ENCODE measurements around the gene FARSB. TPM values are rescaled to one million over a fixed set of nuclear protein-coding genes. Genes with fewer than 3 reads are reported as not detected.
"Not testable (repeated sequence)": the region's sequence is repeated elsewhere in the genome, so short reads cannot be mapped to it uniquely, and the experiment has no call there.

The FARSB gene
- polyA plus RNA-seq: 10 to 100 TPM in 3 of 4 donors, 1 to 10 TPM in 1; 9.2 to 31.9 (median 15.9) TPM
- long read RNA-seq, donor 1: 0 reads
- long read RNA-seq, donor 2, partial matches to known transcripts: 0 of 1 reads
- long read RNA-seq, donor 2, other reads (novel, unspliced or antisense): 0 of 1 reads
- long read RNA-seq, donor 3, partial matches to known transcripts: 0 of 2 reads
- long read RNA-seq, donor 3, other reads (novel, unspliced or antisense): 0 of 2 reads
- long read RNA-seq, donor 4: 0 reads
- long read RNA-seq, donor 5, partial matches to known transcripts: 0 of 1 reads
- long read RNA-seq, donor 5, other reads (novel, unspliced or antisense): 0 of 1 reads
- long read RNA-seq, donor 6, partial matches to known transcripts: 0 of 1 reads
- long read RNA-seq, donor 6, other reads (novel, unspliced or antisense): 0 of 1 reads
- long read RNA-seq, donor 7: 0 reads
- long read RNA-seq, donor 8, partial matches to known transcripts: 0 of 2 reads
- long read RNA-seq, donor 8, other reads (novel, unspliced or antisense): 0 of 2 reads
- long read RNA-seq, donor 9: 0 reads
- long read RNA-seq, donor 10, transcript FARSB-201 (17 exons, 3,369 nt): major isoform, 7 of 12 reads
- long read RNA-seq, donor 10, partial matches to known transcripts: 5 of 12 reads
- long read RNA-seq, donor 10, other reads (novel, unspliced or antisense): 0 of 12 reads

DNA sequence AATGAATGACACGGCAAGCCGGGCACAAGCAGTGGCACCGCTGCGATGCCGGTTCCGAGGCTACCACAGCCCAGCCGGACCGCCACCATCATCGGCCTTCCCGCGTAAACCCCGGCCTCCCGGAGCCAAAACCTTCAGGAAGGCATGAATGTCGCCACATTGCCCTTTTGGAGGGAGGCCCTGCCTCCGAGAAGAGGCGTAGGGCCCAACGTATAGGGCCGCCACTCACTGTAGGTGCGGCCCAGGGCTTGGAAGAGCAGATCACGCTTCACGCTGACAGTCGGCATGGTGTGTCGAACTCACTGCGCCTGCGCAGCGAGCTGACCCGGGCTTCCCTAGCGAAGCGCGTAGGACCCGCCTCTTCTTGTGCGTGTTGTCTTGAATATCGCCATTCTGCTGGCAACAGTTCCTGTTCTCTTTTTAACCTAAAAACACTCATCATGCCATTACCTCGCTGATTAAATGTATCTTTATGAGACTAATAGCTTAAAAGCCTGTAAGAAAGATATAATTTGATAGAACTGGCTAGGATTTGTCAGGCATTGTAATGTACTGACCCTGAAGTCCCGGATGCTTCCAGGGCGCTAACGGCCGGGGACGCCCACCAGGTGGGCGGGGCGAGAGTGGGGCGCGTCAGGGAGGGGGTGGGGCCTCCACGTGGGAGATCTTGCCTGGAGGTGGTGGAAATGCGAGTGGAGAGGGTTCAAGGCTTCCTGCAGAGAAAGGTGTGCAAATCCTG, at the start of gene FARSB:
Gene FARSB, minus strand, starts transcription at position 306 of the 739 bp plus-strand sequence. Its CDS starts 19 bp downstream, at position 287.
- Histone ChIP-seq H3K4me1 (ENCODE audit: control insufficient read depth in 3 of 3, insufficient read depth in 2 of 3, low read depth in 1 of 3, low read length in 2 of 3) (peaks cover 6 to 10% (median 7%) of the 10 kb centered on the region in 3 donors), H3K36me3 (ENCODE audit: control insufficient read depth in 3 of 3, insufficient read depth in 2 of 3, low read depth in 1 of 3, low read length in 3 of 3) (no peaks in the 10 kb centered on the region), H3K4me3 (ENCODE audit: low read depth in 1 of 3, low read length in 3 of 3) (peak within 1 kb of the TSS; percentile 74 to 87 (median 80)), H3K9me3 (ENCODE audit: control insufficient read depth in 2 of 2, insufficient read depth in 1 of 2, low read depth in 1 of 2, low read length in 1 of 2) (no peaks in the 10 kb centered on the region), H3K27ac (ENCODE audit: low read depth in 1 of 3, low read length in 2 of 3) (peak within 1 kb of the TSS; percentile 49 to 92 (median 71)), H3K27me3 (ENCODE audit: control insufficient read depth in 3 of 3, insufficient read depth in 3 of 3, low read length in 3 of 3) (no peaks in the 10 kb centered on the region)
- WGBS, 3 donors: 0% methylated on average over 45 of the region's 45 CpGs
- DNase-seq (peak; percentile 97), FAIRE-seq (no peak)

GRCh38 chr2:222703886-222704285, 48.0 kb upstream of the FARSB start:
- H3K27me3 ChIP-seq (ENCODE audit: control insufficient read depth in 3 of 3, insufficient read depth in 3 of 3, low read length in 3 of 3): peaks cover 0 to 3% (median 0%) of the 10 kb centered on the region in 3 donors
- 66 to 78% (median 78%) methylated on average over 3 of the region's 3 CpGs for WGBS, 3 donors
- no peaks in the 10 kb centered on the region for H3K9me3 ChIP-seq (ENCODE audit: control insufficient read depth in 2 of 2, insufficient read depth in 1 of 2, low read depth in 1 of 2, low read length in 1 of 2)
- no peak overlapping the region for H3K27ac ChIP-seq (ENCODE audit: low read depth in 1 of 3, low read length in 2 of 3)
- FAIRE-seq (no peak), DNase-seq (no peak)
- H3K36me3 ChIP-seq (ENCODE audit: control insufficient read depth in 3 of 3, insufficient read depth in 2 of 3, low read depth in 1 of 3, low read length in 3 of 3): no peaks in the 10 kb centered on the region
- H3K4me1 ChIP-seq (ENCODE audit: control insufficient read depth in 3 of 3, insufficient read depth in 2 of 3, low read depth in 1 of 3, low read length in 2 of 3): peaks cover 0 to 3% (median 0%) of the 10 kb centered on the region in 3 donors
- H3K4me3 ChIP-seq (ENCODE audit: low read depth in 1 of 3, low read length in 3 of 3): no peak overlapping the region

DNA sequence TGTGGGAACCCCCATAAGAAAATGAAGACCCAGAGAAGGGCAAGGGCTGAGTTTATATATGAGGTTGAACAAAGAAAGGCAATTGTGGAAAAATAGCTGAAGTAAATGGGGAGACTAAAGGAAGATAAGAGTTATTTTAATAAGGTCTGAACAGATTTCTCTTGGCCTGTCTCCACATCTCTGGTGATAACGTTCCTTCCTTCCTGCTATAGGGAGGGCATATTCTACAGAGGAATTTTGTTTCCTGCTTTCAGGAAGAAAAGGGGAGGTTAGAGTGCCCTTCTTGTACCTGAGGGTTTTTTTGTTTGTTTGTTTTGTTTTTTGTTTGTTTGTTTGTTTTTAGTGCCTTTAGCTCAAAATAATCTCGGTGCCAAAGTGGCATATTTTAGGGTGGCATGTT, 47.2 kb upstream of the FARSB start:
- no peak overlapping the region for H3K4me3 ChIP-seq (ENCODE audit: low read depth in 1 of 3, low read length in 3 of 3)
- no peaks in the 10 kb centered on the region for H3K36me3 ChIP-seq (ENCODE audit: control insufficient read depth in 3 of 3, insufficient read depth in 2 of 3, low read depth in 1 of 3, low read length in 3 of 3)
- FAIRE-seq: no peak
- H3K4me1 ChIP-seq (ENCODE audit: control insufficient read depth in 3 of 3, insufficient read depth in 2 of 3, low read depth in 1 of 3, low read length in 2 of 3): peaks cover 0 to 3% (median 0%) of the 10 kb centered on the region in 3 donors
- H3K9me3 ChIP-seq (ENCODE audit: control insufficient read depth in 2 of 2, insufficient read depth in 1 of 2, low read depth in 1 of 2, low read length in 1 of 2): no peaks in the 10 kb centered on the region
- no peak for DNase-seq
- H3K27ac ChIP-seq (ENCODE audit: low read depth in 1 of 3, low read length in 2 of 3): no peak overlapping the region
- peaks cover 0 to 3% (median 0%) of the 10 kb centered on the region in 3 donors for H3K27me3 ChIP-seq (ENCODE audit: control insufficient read depth in 3 of 3, insufficient read depth in 3 of 3, low read length in 3 of 3)
- 30 to 57% (median 38%) methylated on average over 2 of the region's 2 CpGs for WGBS, 3 donors

- peak in 1 of 2 donors; percentile 14 for DNase-seq
- no peaks in the 10 kb centered on the region for H3K4me1 ChIP-seq (ENCODE audit: control insufficient read depth in 3 of 3, insufficient read depth in 2 of 3, low read depth in 1 of 3, low read length in 2 of 3)
- FAIRE-seq: no peak
- WGBS, 3 donors: 60 to 69% (median 62%) methylated on average over 5 of the region's 5 CpGs
- no peak overlapping the region for H3K27ac ChIP-seq (ENCODE audit: low read depth in 1 of 3, low read length in 2 of 3)
- H3K4me3 ChIP-seq (ENCODE audit: low read depth in 1 of 3, low read length in 3 of 3): no peak overlapping the region
- H3K9me3 ChIP-seq (ENCODE audit: control insufficient read depth in 2 of 2, insufficient read depth in 1 of 2, low read depth in 1 of 2, low read length in 1 of 2): no peaks in the 10 kb centered on the region
- H3K36me3 ChIP-seq (ENCODE audit: control insufficient read depth in 3 of 3, insufficient read depth in 2 of 3, low read depth in 1 of 3, low read length in 3 of 3): no peaks in the 10 kb centered on the region
- H3K27me3 ChIP-seq (ENCODE audit: control insufficient read depth in 3 of 3, insufficient read depth in 3 of 3, low read length in 3 of 3): no peaks in the 10 kb centered on the region
Observed at GRCh38 chr2:222701721-222702131, 45.8 kb upstream of the FARSB start.

GRCh38 chr2:222701233-222701632, 45.3 kb upstream of the FARSB start:
- no peaks in the 10 kb centered on the region for H3K9me3 ChIP-seq (ENCODE audit: control insufficient read depth in 2 of 2, insufficient read depth in 1 of 2, low read depth in 1 of 2, low read length in 1 of 2)
- FAIRE-seq (no peak), DNase-seq (no peak)
- whole genome bisulfite sequencing, 3 donors: 29 to 56% (median 33%) methylated on average over 1 of the region's 1 CpG
- H3K27ac ChIP-seq (ENCODE audit: low read depth in 1 of 3, low read length in 2 of 3): no peak overlapping the region
- H3K36me3 ChIP-seq (ENCODE audit: control insufficient read depth in 3 of 3, insufficient read depth in 2 of 3, low read depth in 1 of 3, low read length in 3 of 3): no peaks in the 10 kb centered on the region
- H3K4me3 ChIP-seq (ENCODE audit: low read depth in 1 of 3, low read length in 3 of 3): no peak overlapping the region
- H3K4me1 ChIP-seq (ENCODE audit: control insufficient read depth in 3 of 3, insufficient read depth in 2 of 3, low read depth in 1 of 3, low read length in 2 of 3): no peaks in the 10 kb centered on the region
- no peaks in the 10 kb centered on the region for H3K27me3 ChIP-seq (ENCODE audit: control insufficient read depth in 3 of 3, insufficient read depth in 3 of 3, low read length in 3 of 3)

DNA sequence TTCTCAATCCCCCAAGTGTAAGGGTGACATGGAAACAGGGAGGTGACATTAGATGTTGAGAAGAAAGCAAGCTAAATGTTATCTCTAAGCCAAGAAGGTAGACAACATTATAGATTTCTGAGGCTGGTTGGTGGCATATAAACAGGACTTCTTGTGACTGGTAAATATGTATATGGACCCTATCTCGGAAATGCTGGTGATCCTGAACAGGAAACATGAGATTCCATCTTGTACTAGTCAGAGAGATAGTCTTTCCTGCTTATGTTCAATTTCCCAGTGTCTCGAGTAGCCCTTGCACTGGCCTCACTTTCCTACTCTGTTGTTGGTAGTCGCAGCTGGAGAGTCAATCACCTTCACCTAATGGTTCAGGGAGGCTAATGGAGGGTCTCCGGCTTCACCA, 42.4 kb upstream of the FARSB start:
- 88 to 91% (median 88%) methylated on average over 4 of the region's 4 CpGs for WGBS, 3 donors
- Histone ChIP-seq H3K36me3 (ENCODE audit: control insufficient read depth in 3 of 3, insufficient read depth in 2 of 3, low read depth in 1 of 3, low read length in 3 of 3) (no peaks in the 10 kb centered on the region), H3K27me3 (ENCODE audit: control insufficient read depth in 3 of 3, insufficient read depth in 3 of 3, low read length in 3 of 3) (no peaks in the 10 kb centered on the region), H3K27ac (ENCODE audit: low read depth in 1 of 3, low read length in 2 of 3) (no peak overlapping the region), H3K4me1 (ENCODE audit: control insufficient read depth in 3 of 3, insufficient read depth in 2 of 3, low read depth in 1 of 3, low read length in 2 of 3) (no peaks in the 10 kb centered on the region), H3K4me3 (ENCODE audit: low read depth in 1 of 3, low read length in 3 of 3) (no peak overlapping the region), H3K9me3 (ENCODE audit: control insufficient read depth in 2 of 2, insufficient read depth in 1 of 2, low read depth in 1 of 2, low read length in 1 of 2) (no peaks in the 10 kb centered on the region)
- FAIRE-seq: no peak
- DNase-seq: no peak

GRCh38 chr2:222693837-222694236, 37.9 kb upstream of the FARSB start:
- no peaks in the 10 kb centered on the region for H3K9me3 ChIP-seq (ENCODE audit: control insufficient read depth in 2 of 2, insufficient read depth in 1 of 2, low read depth in 1 of 2, low read length in 1 of 2)

GRCh38 chr2:222693413-222693812, 37.5 kb upstream of the FARSB start:
- not testable (repeated sequence) for H3K4me1 ChIP-seq (ENCODE audit: control insufficient read depth in 3 of 3, insufficient read depth in 2 of 3, low read depth in 1 of 3, low read length in 2 of 3); H3K36me3 ChIP-seq (ENCODE audit: control insufficient read depth in 3 of 3, insufficient read depth in 2 of 3, low read depth in 1 of 3, low read length in 3 of 3); H3K9me3 ChIP-seq (ENCODE audit: control insufficient read depth in 2 of 2, insufficient read depth in 1 of 2, low read depth in 1 of 2, low read length in 1 of 2); H3K27me3 ChIP-seq (ENCODE audit: control insufficient read depth in 3 of 3, insufficient read depth in 3 of 3, low read length in 3 of 3); H3K4me3 ChIP-seq (ENCODE audit: low read depth in 1 of 3, low read length in 3 of 3); FAIRE-seq; H3K27ac ChIP-seq (ENCODE audit: low read depth in 1 of 3, low read length in 2 of 3); DNase-seq
- 74 to 91% (median 86%) methylated on average over 5 of the region's 5 CpGs for WGBS, 3 donors

More at GRCh38 chr2:222693837-222694236, 37.9 kb upstream of the FARSB start:
- no peak for FAIRE-seq
- H3K27me3 ChIP-seq (ENCODE audit: control insufficient read depth in 3 of 3, insufficient read depth in 3 of 3, low read length in 3 of 3): peaks cover 0 to 3% (median 0%) of the 10 kb centered on the region in 3 donors
- H3K27ac ChIP-seq (ENCODE audit: low read depth in 1 of 3, low read length in 2 of 3): no peak overlapping the region
- no peaks in the 10 kb centered on the region for H3K36me3 ChIP-seq (ENCODE audit: control insufficient read depth in 3 of 3, insufficient read depth in 2 of 3, low read depth in 1 of 3, low read length in 3 of 3)
- peak in 1 of 2 donors; percentile 21 for DNase-seq
- WGBS, 3 donors: 73 to 92% (median 86%) methylated on average over 1 of the region's 1 CpG
- no peaks in the 10 kb centered on the region for H3K4me1 ChIP-seq (ENCODE audit: control insufficient read depth in 3 of 3, insufficient read depth in 2 of 3, low read depth in 1 of 3, low read length in 2 of 3)
- H3K4me3 ChIP-seq (ENCODE audit: low read depth in 1 of 3, low read length in 3 of 3): no peak overlapping the region

Measured in small intestine (tissue), 16 donors.